IMR-90 (cell line): Measurements from ENCODE around the gene COL17A1. TPM values are rescaled to one million over a fixed set of nuclear protein-coding genes. Genes with fewer than 3 reads are reported as not detected.

Experiments used
- ATAC-seq: fragments of 200-7000 bp; cut with Tn5 transposase; 2 replicates; pipeline ENCODE4 v1.9.1; 2020; ENCODE audit warnings: low read depth, mild to moderate bottlenecking, moderate library complexity
- BruUV-seq: library from RNA; stranded (reverse); fragments of 400-500 nt; replicated peaks from 2 replicates; lab custom pipeline; 2021; lab: Mats Ljungman, UMichigan
- CTCF ChIA-PET: fragments of 300-600 bp; formaldehyde crosslinking; extraction: SDS; loops from one replicate; lab custom pipeline; 2021; ENCODE audit warnings: antibody characterized with exemption; lab: Yijun Ruan, JAX
- POLR2A ChIA-PET: fragments of 300-600 bp; sonication (Branson Sonifier 250); formaldehyde crosslinking; loops from one replicate; lab custom pipeline; 2022; ENCODE audit warnings: antibody characterized with exemption; ENCODE audit not compliant: unreplicated experiment; lab: Charles Lee
- DNase-seq: peaks from one replicate; pipeline ENCODE4 v3.0.0; 2013
- H2AFZ ChIP-seq: replicated peaks from 2 replicates; pipeline ENCODE3; 2013; ENCODE audit warnings: low read length, mild to moderate bottlenecking; ENCODE audit not compliant: poor library complexity
- H2AK5ac ChIP-seq: 2 replicates; pipeline ENCODE4 v1.6.1; 2013; ENCODE audit warnings: low read depth, low read length, inconsistent platforms
- H2AK9ac ChIP-seq: replicated peaks from 2 replicates; pipeline ENCODE3; 2013; ENCODE audit warnings: mild to moderate bottlenecking, low read depth, low read length, moderate library complexity; ENCODE audit not compliant: poor library complexity
- H2BK120ac ChIP-seq: 2 replicates; pipeline ENCODE4 v1.6.1; 2013; ENCODE audit warnings: low read depth, low read length, inconsistent platforms
- H2BK15ac ChIP-seq: 3 replicates; pipeline ENCODE4 v1.6.1; 2013; ENCODE audit warnings: low read depth, low read length, inconsistent platforms
- H2BK20ac ChIP-seq: 2 replicates; pipeline ENCODE4 v1.6.1; 2013; ENCODE audit warnings: low read depth, mild to moderate bottlenecking, inconsistent platforms, low read length, moderate library complexity
- H2BK5ac ChIP-seq: 2 replicates; pipeline ENCODE4 v1.6.1; 2013; ENCODE audit warnings: mild to moderate bottlenecking, low read depth, low read length, inconsistent platforms; ENCODE audit not compliant: poor library complexity, severe bottlenecking
- H3K14ac ChIP-seq: replicated peaks from 2 replicates; pipeline ENCODE4 v1.6.1; 2013; ENCODE audit warnings: low read depth, low read length, inconsistent platforms
- H3K18ac ChIP-seq: 2 replicates; pipeline ENCODE4 v1.6.1; 2013; ENCODE audit warnings: low read depth, low read length, control low read depth
- H3K23ac ChIP-seq: 2 replicates; pipeline ENCODE4 v1.6.1; 2013; ENCODE audit warnings: low read depth, low read length, inconsistent platforms
- H3K27ac ChIP-seq: 2 replicates; pipeline ENCODE4 v1.5.1; 2013; ENCODE audit warnings: mild to moderate bottlenecking, control low read depth, low read length; ENCODE audit not compliant: insufficient read depth
- H3K27me3 ChIP-seq: 2 replicates; pipeline ENCODE4 v1.6.1; 2013; ENCODE audit warnings: low read length; ENCODE audit not compliant: control insufficient read depth, insufficient read depth
- H3K36me3 ChIP-seq: 2 replicates; pipeline ENCODE4 v1.6.1; 2013; ENCODE audit warnings: low read length, mixed read lengths; ENCODE audit not compliant: control insufficient read depth, insufficient read depth
- H3K4ac ChIP-seq: 2 replicates; pipeline ENCODE4 v1.6.1; 2013; ENCODE audit warnings: low read depth, low read length, inconsistent platforms
- H3K4me1 ChIP-seq: 2 replicates; pipeline ENCODE4 v1.6.1; 2013; ENCODE audit warnings: low read length, mixed read lengths; ENCODE audit not compliant: control insufficient read depth, insufficient read depth
- H3K4me2 ChIP-seq: 2 replicates; pipeline ENCODE4 v1.6.1; 2013; ENCODE audit warnings: low read depth, mild to moderate bottlenecking, control low read depth, low read length, moderate library complexity
- H3K4me3 ChIP-seq: 2 replicates; pipeline ENCODE4 v1.5.1; 2013; ENCODE audit warnings: low read depth, mild to moderate bottlenecking, control low read depth, low read length, moderate library complexity; ENCODE audit not compliant: insufficient read depth
- H3K56ac ChIP-seq: 2 replicates; pipeline ENCODE4 v1.6.1; 2013; ENCODE audit warnings: low read length, inconsistent platforms; ENCODE audit not compliant: insufficient read depth; ENCODE audit errors: extremely low read depth
- H3K79me1 ChIP-seq, 2 experiments: 2 replicates each; pipeline ENCODE4 v1.6.1; 2013; ENCODE audit warnings: low read length in 2 of 2, inconsistent platforms in 1 of 2, low read depth in 1 of 2
- H3K9ac ChIP-seq: 2 replicates; pipeline ENCODE4 v1.6.1; 2013; ENCODE audit warnings: low read depth, low read length, control low read depth
- H3K9me1 ChIP-seq: 2 replicates; pipeline ENCODE4 v1.6.1; 2013; ENCODE audit warnings: low read length, inconsistent platforms; ENCODE audit not compliant: insufficient read depth
- H3K9me3 ChIP-seq: 2 replicates; pipeline ENCODE4 v1.6.1; 2013; ENCODE audit warnings: low read length; ENCODE audit not compliant: control insufficient read depth, insufficient read depth
- H4K20me1 ChIP-seq: 2 replicates; pipeline ENCODE4 v1.6.1; 2013; ENCODE audit warnings: low read length, inconsistent platforms; ENCODE audit not compliant: insufficient read depth
- H4K5ac ChIP-seq: 2 replicates; pipeline ENCODE4 v1.6.1; 2013; ENCODE audit warnings: mild to moderate bottlenecking, low read depth, low read length, control low read depth
- H4K8ac ChIP-seq, 2 experiments: 2 replicates each; pipeline ENCODE4 v1.6.1; 2013; ENCODE audit warnings: low read depth in 2 of 2, low read length in 2 of 2, control low read depth in 1 of 2, inconsistent platforms in 1 of 2
- H4K91ac ChIP-seq: 2 replicates; pipeline ENCODE4 v1.6.1; 2013; ENCODE audit warnings: low read depth, low read length, inconsistent platforms; ENCODE audit not compliant: insufficient read depth
- BHLHE40 ChIP-seq: fragments of 150-350 bp; IDR thresholded peaks from 2 replicates; pipeline ENCODE4 v1.6.1; 2016; ENCODE audit warnings: mild to moderate bottlenecking, low read depth, low read length
- CEBPB ChIP-seq: IDR thresholded peaks from 2 replicates; pipeline ENCODE4 v1.6.1; 2012; ENCODE audit warnings: low read depth, low read length, improper control_type of control experiment
- CHD1 ChIP-seq: IDR thresholded peaks from 2 replicates; pipeline ENCODE4 v1.6.1; 2012; ENCODE audit warnings: low read depth, low read length, improper control_type of control experiment
- ELK1 ChIP-seq: fragments of 150-350 bp; IDR thresholded peaks from 2 replicates; pipeline ENCODE4 v1.6.1; 2016; ENCODE audit warnings: low read depth, mild to moderate bottlenecking, low read length, moderate library complexity, borderline replicate concordance
- FOS ChIP-seq: fragments of 150-350 bp; IDR thresholded peaks from 2 replicates; pipeline ENCODE4 v1.6.1; 2016; ENCODE audit warnings: low read depth, low read length
- MAFK ChIP-seq: IDR thresholded peaks from 2 replicates; pipeline ENCODE4 v1.6.1; 2012; ENCODE audit warnings: low read depth, low read length, improper control_type of control experiment
- MAZ ChIP-seq: IDR thresholded peaks from 2 replicates; pipeline ENCODE4 v1.6.1; 2012; ENCODE audit warnings: low read depth, mild to moderate bottlenecking, low read length, improper control_type of control experiment, moderate library complexity, borderline replicate concordance
- MXI1 ChIP-seq: IDR thresholded peaks from 2 replicates; pipeline ENCODE4 v1.6.1; 2012; ENCODE audit warnings: low read depth, mild to moderate bottlenecking, low read length, moderate library complexity, borderline replicate concordance
- NFE2L2 ChIP-seq: fragments of 150-350 bp; IDR thresholded peaks from 2 replicates; pipeline ENCODE4 v1.6.1; 2016; ENCODE audit warnings: low read depth, mild to moderate bottlenecking, low read length
- POLR2A ChIP-seq: IDR thresholded peaks from 2 replicates; pipeline ENCODE4 v1.6.1; 2012; ENCODE audit warnings: mild to moderate bottlenecking, low read depth, low read length
- RAD21 ChIP-seq: IDR thresholded peaks from 2 replicates; pipeline ENCODE4 v1.6.1; 2012; ENCODE audit warnings: low read length, improper control_type of control experiment
- RCOR1 ChIP-seq: IDR thresholded peaks from 2 replicates; pipeline ENCODE4 v1.6.1; 2012; ENCODE audit warnings: mild to moderate bottlenecking, low read length, improper control_type of control experiment; ENCODE audit not compliant: insufficient replicate concordance
- RFX5 ChIP-seq: IDR thresholded peaks from 2 replicates; pipeline ENCODE4 v1.8.0; 2012; ENCODE audit warnings: low read depth, mild to moderate bottlenecking, low read length, moderate library complexity
- SMC3 ChIP-seq: fragments of 150-350 bp; IDR thresholded peaks from 2 replicates; pipeline ENCODE4 v1.6.1; 2016; ENCODE audit warnings: low read depth, mild to moderate bottlenecking, antibody characterized with exemption, low read length, moderate library complexity
- USF2 ChIP-seq: fragments of 150-350 bp; IDR thresholded peaks from 2 replicates; pipeline ENCODE4 v1.6.1; 2017; ENCODE audit warnings: mild to moderate bottlenecking, antibody characterized with exemption, low read length, low read depth
- WGBS, 2 experiments: methylation state at CpG; one replicate each; pipeline versions ENCODE4 v1.1.5 to v1.1.7; 2013; ENCODE audit warnings: missing lambda C conversion rate in 2 of 2; ENCODE audit not compliant: insufficient read length in 1 of 2; ENCODE audit errors: extremely low coverage in 2 of 2; 5-methylcytosine and 5-hydroxymethylcytosine counted together
- dilution Hi-C: fragments of 300-500 bp; cut with HindIII; formaldehyde crosslinking; loops from one replicate; pipeline ENCODE4 v1.14.3; 2018; ENCODE audit warnings: low sequenced_read_pairs; ENCODE audit not compliant: unreplicated experiment
- in situ Hi-C: fragments of 300-500 bp; cut with MboI; formaldehyde crosslinking; loops from 3 replicates; pipeline ENCODE4 v1.14.3; 2019; ENCODE audit warnings: low sequenced_read_pairs, inconsistent platforms, mixed read lengths
- intact Hi-C: fragments of 100-400 bp; cut with micrococcal nuclease; formaldehyde crosslinking; loops from 2 replicates; pipeline ENCODE4 v1.10.0; 2022
- polyA plus RNA-seq, 3 experiments: library from polyadenylated mRNA; depleted of rRNA; stranded (reverse); fragments of >200 nt; gene quantifications; 2 replicates each; pipeline ENCODE4 v1.2.3, GENCODE V29; 2012; ENCODE audit warnings: low replicate concordance in 1 of 3
- total RNA-seq: library from RNA; depleted of rRNA; stranded (reverse); fragments of >200 nt; gene quantifications from 2 replicates; pipeline ENCODE4 v1.2.3, GENCODE V29; 2012
- TF ChIP-seq, protein P1 (sequence below): conservative IDR thresholded peaks from 2 replicates; pipeline ENCODE4 v1.5.1; 2012; ENCODE audit warnings: mild to moderate bottlenecking, low read depth, low read length, improper control_type of control experiment

Gene COL17A1
- total and polyA plus RNA-seq, 2 of the 4 experiments (the other 2 are of a cell fraction), result 0.14 to 0.18 TPM

DNA sequence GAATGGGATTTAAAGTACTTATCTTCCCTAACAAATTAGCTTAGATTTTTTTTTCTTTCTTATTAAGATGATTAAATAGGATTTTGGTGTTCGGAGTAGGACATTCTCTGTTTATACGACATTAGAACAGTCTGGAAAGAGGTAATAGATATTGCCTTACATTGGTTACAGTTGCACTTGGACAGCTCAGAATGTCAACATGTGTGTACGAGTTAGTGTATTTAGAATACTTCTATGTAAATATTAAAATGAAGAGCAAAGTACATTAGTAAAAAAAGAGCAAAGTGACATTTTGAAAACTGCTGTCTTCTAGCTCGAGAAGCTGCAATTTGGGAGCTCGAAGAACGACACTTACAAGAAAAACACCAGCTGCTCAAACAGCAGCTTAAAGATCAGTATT is 67.2 kb downstream of the COL17A1 start:
- intact Hi-C loops (no loop called here), dilution Hi-C loops (no loop called here), in situ Hi-C loops (loop anchor here (25.0 kb wide), 1 partner anchor 306 kb away; no protein-coding TSS in a partner anchor)
- no peaks in the 10 kb centered on the region for H4K20me1 ChIP-seq
- no peaks in the 10 kb centered on the region for H3K4me1 ChIP-seq
- WGBS, 2 experiments, result no CpG with 5 or more reads among the region's 6 CpGs
- H2AK9ac ChIP-seq, result no peak overlapping the region
- peaks cover 28% of the 10 kb centered on the region for H3K36me3 ChIP-seq
- peaks cover 2 to 11% of the 10 kb centered on the region in 2 experiments; a peak in 2 of 4 replicates for H3K79me1 ChIP-seq
- no peaks in the 10 kb centered on the region for H3K27me3 ChIP-seq
- H3K14ac ChIP-seq, result no peak overlapping the region
- H2BK5ac ChIP-seq, result no peak overlapping the region
- no TSS peak for BruUV-seq
- H3K4me3 ChIP-seq, result no peak overlapping the region
- peaks cover 3% of the 10 kb centered on the region; the same call in 1 of the 2 replicates for H3K9me1 ChIP-seq
- DNase-seq (no peak), ATAC-seq (no peak)
- H3K9me3 ChIP-seq, result no peaks in the 10 kb centered on the region
- H2AFZ ChIP-seq, result no peak overlapping the region
- no peak overlapping the region for H4K8ac ChIP-seq
- no peak overlapping the region for H2BK15ac ChIP-seq
- CTCF ChIA-PET, result no interaction called here
- no peak overlapping the region for H3K18ac ChIP-seq
- no peak overlapping the region for H3K23ac ChIP-seq
- H3K4me2 ChIP-seq, result no peak overlapping the region
- no peak overlapping the region for H3K4ac ChIP-seq
- no peak overlapping the region for H4K91ac ChIP-seq
- no peak overlapping the region for H2BK20ac ChIP-seq
- H2BK120ac ChIP-seq, result no peak overlapping the region
- H4K5ac ChIP-seq, result no peak overlapping the region
- no peak overlapping the region for H3K56ac ChIP-seq
- no peak overlapping the region for H3K27ac ChIP-seq
- TF ChIP-seq FOS (no peak), SMC3 (no peak), NFE2L2 (no peak), MAFK (no peak), MXI1 (no peak), BHLHE40 (no peak), USF2 (no peak), RAD21 (no peak), ELK1 (no peak), CEBPB (no peak), POLR2A (no peak), MAZ (no peak), RFX5 (no peak), RCOR1 (no peak), CHD1 (no peak)
- TF ChIP-seq, protein P1, sequence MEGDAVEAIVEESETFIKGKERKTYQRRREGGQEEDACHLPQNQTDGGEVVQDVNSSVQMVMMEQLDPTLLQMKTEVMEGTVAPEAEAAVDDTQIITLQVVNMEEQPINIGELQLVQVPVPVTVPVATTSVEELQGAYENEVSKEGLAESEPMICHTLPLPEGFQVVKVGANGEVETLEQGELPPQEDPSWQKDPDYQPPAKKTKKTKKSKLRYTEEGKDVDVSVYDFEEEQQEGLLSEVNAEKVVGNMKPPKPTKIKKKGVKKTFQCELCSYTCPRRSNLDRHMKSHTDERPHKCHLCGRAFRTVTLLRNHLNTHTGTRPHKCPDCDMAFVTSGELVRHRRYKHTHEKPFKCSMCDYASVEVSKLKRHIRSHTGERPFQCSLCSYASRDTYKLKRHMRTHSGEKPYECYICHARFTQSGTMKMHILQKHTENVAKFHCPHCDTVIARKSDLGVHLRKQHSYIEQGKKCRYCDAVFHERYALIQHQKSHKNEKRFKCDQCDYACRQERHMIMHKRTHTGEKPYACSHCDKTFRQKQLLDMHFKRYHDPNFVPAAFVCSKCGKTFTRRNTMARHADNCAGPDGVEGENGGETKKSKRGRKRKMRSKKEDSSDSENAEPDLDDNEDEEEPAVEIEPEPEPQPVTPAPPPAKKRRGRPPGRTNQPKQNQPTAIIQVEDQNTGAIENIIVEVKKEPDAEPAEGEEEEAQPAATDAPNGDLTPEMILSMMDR, result no peak
- H2AK5ac ChIP-seq, result no peak overlapping the region
- no peak overlapping the region for H3K9ac ChIP-seq
- POLR2A ChIA-PET, result interaction anchor here (0.6 kb wide), 1 partner anchor 11 kb away, joined by 3 read pairs; no protein-coding TSS in a partner anchor
